Measurements from ENCODE around the gene CEP162.
"Not testable (repeated sequence)": the region's sequence is repeated elsewhere in the genome, so short reads cannot be mapped to it uniquely, and the experiment has no call there.

GRCh38 chr6:84129588-84129987 is 97.9 kb downstream of the CEP162 start:
- not testable (repeated sequence) for TF ChIP-seq CTCF (conservative IDR thresholded peaks at IDR 0.05; ENCODE audit: low read depth, low read length); EZH2 (IDR thresholded peaks at IDR 0.05; ENCODE audit: low read length, unreplicated experiment)

Measured in PC-3 (cell line).